ENCODE data around the gene MAPKAP1. TPM values are rescaled to one million over a fixed set of nuclear protein-coding genes. Genes with fewer than 3 reads are reported as not detected.

Gene MAPKAP1
- polyA plus RNA-seq, 1 donor from 2014 or later = 57.5 TPM

GRCh38 chr9:125744616-125745015 is 37.6 kb upstream of the MAPKAP1 start:
- Histone ChIP-seq H3F3A (ENCODE audit: insufficient read depth, low read length, poor library complexity, severe bottlenecking) (no peaks in the 10 kb centered on the region), H2AFZ (ENCODE audit: low read depth, low read length) (no peak overlapping the region), H3K9ac (ENCODE audit: low read length) (no peak overlapping the region), H3K9me2 (ENCODE audit: insufficient read depth, low read length) (no peaks in the 10 kb centered on the region), H3K4me3 (ENCODE audit: low read length) (no peak overlapping the region), H3K27ac (ENCODE audit: low read length) (no peak overlapping the region), H4K20me1 (ENCODE audit: insufficient read depth) (no peaks in the 10 kb centered on the region), H3K27me3 (ENCODE audit: insufficient read depth, low read depth, low read length) (no peaks in the 10 kb centered on the region), H3K4me2 (ENCODE audit: low read length) (no peak overlapping the region), H3K79me2 (replicated peaks; ENCODE audit: insufficient read depth, low read length) (peaks cover 23% of the 10 kb centered on the region), H3K9me3 (ENCODE audit: low read length) (no peaks in the 10 kb centered on the region), H3K36me3 (ENCODE audit: insufficient read depth, low read length) (peaks cover 3% of the 10 kb centered on the region)
- TF ChIP-seq EZH2 (IDR thresholded peaks at IDR 0.05; ENCODE audit: borderline replicate concordance, insufficient read depth, low read length, poor library complexity, severe bottlenecking) (no peak), RAD21 (conservative IDR thresholded peaks at IDR 0.05) (no peak), POLR2AphosphoS5 (IDR thresholded peaks at IDR 0.05) (no peak), SMC3 (conservative IDR thresholded peaks at IDR 0.05; ENCODE audit: poor library complexity) (no peak), TAF1 (IDR thresholded peaks at IDR 0.05; ENCODE audit: low read depth) (no peak), REST (IDR thresholded peaks at IDR 0.05; ENCODE audit: borderline replicate concordance) (no peak), CTCF (IDR thresholded peaks at IDR 0.05; ENCODE audit: poor library complexity, severe bottlenecking) (no peak)

GRCh38 chr9:125743682-125744428 is 36.8 kb upstream of the MAPKAP1 start:
- H3K9ac ChIP-seq (ENCODE audit: low read length) = no peak overlapping the region
- no peak overlapping the region for H2AFZ ChIP-seq (ENCODE audit: low read depth, low read length)
- no peak overlapping the region for H3K4me3 ChIP-seq (ENCODE audit: low read length)
- H3K9me2 ChIP-seq (ENCODE audit: insufficient read depth, low read length) = no peaks in the 10 kb centered on the region
- H3K36me3 ChIP-seq (ENCODE audit: insufficient read depth, low read length) = peaks cover 3% of the 10 kb centered on the region
- H3K79me2 ChIP-seq (replicated peaks; ENCODE audit: insufficient read depth, low read length) = peaks cover 16% of the 10 kb centered on the region
- no peak overlapping the region for H3K4me2 ChIP-seq (ENCODE audit: low read length)
- H3K27ac ChIP-seq (ENCODE audit: low read length) = no peak overlapping the region
- no peaks in the 10 kb centered on the region for H4K20me1 ChIP-seq (ENCODE audit: insufficient read depth)
- TF ChIP-seq REST (IDR thresholded peaks at IDR 0.05; ENCODE audit: borderline replicate concordance) (no peak), MXI1 (conservative IDR thresholded peaks at IDR 0.05; ENCODE audit: poor library complexity, severe bottlenecking) (no peak), RAD21 (conservative IDR thresholded peaks at IDR 0.05) (no peak), POLR2AphosphoS5 (IDR thresholded peaks at IDR 0.05) (no peak)
- no peaks in the 10 kb centered on the region for H3F3A ChIP-seq (ENCODE audit: insufficient read depth, low read length, poor library complexity, severe bottlenecking)
- H3K27me3 ChIP-seq (ENCODE audit: insufficient read depth, low read depth, low read length) = no peaks in the 10 kb centered on the region
- H3K9me3 ChIP-seq (ENCODE audit: low read length) = no peaks in the 10 kb centered on the region
